PC-3 (cell line): ENCODE results near the gene GATA3. TPM values are rescaled to one million over a fixed set of nuclear protein-coding genes. Genes with fewer than 3 reads are reported as not detected.

Experiments used
- ATAC-seq: fragments of 200-7000 bp; cut with Tn5 transposase; 2 replicates; pipeline ENCODE4 v1.9.1; 2020; ENCODE audit warnings: mild to moderate bottlenecking, moderate library complexity
- BruUV-seq: library from RNA; stranded (reverse); fragments of 400-500 nt; replicated peaks from 2 replicates; lab custom pipeline; 2021; lab: Mats Ljungman, UMichigan
- CTCF ChIA-PET: fragments of 300-600 bp; sonication (Branson Sonifier 250); formaldehyde crosslinking; loops from one replicate; lab custom pipeline; 2022; ENCODE audit warnings: antibody characterized with exemption; lab: Charles Lee
- POLR2A ChIA-PET: fragments of 300-600 bp; sonication (Branson Sonifier 250); formaldehyde crosslinking; loops from one replicate; lab custom pipeline; 2022; ENCODE audit warnings: antibody characterized with exemption; ENCODE audit not compliant: unreplicated experiment; lab: Charles Lee
- DNase-seq: peaks from one replicate; pipeline ENCODE4 v3.0.0-alpha.2; 2015
- H2AFZ ChIP-seq: fragments of 300-600 bp; sonication (generic); 2 replicates; pipeline ENCODE4 v1.6.0; 2016; ENCODE audit warnings: antibody characterized with exemption, low read length
- H3F3A ChIP-seq: fragments of 300-600 bp; sonication (generic); one replicate; pipeline ENCODE4 v1.6.0; 2017; ENCODE audit warnings: antibody characterized with exemption, low read length, control low read depth, mild to moderate bottlenecking; ENCODE audit not compliant: unreplicated experiment
- H3K27ac ChIP-seq: fragments of 300-600 bp; sonication (generic); 2 replicates; pipeline ENCODE4 v1.5.1; 2016; ENCODE audit warnings: mild to moderate bottlenecking, low read length
- H3K27me3 ChIP-seq: fragments of 300-600 bp; sonication (generic); 2 replicates; pipeline ENCODE4 v1.6.1; 2016; ENCODE audit warnings: low read length, mixed read lengths
- H3K36me3 ChIP-seq: fragments of 300-600 bp; sonication (generic); 2 replicates; pipeline ENCODE4 v1.6.1; 2016; ENCODE audit warnings: low read depth, mixed run types, low read length, mixed read lengths
- H3K4me1 ChIP-seq: fragments of 300-600 bp; sonication (generic); 2 replicates; pipeline ENCODE4 v1.5.1; 2016; ENCODE audit warnings: low read length; ENCODE audit not compliant: insufficient read depth
- H3K4me2 ChIP-seq: fragments of 300-600 bp; sonication (generic); 2 replicates; pipeline ENCODE4 v1.6.0; 2016; ENCODE audit warnings: low read length
- H3K4me3 ChIP-seq: fragments of 300-600 bp; sonication (generic); 2 replicates; pipeline ENCODE4 v1.5.1; 2016; ENCODE audit warnings: mild to moderate bottlenecking, low read length, mixed read lengths
- H3K79me2 ChIP-seq: fragments of 300-600 bp; sonication (generic); 2 replicates; pipeline ENCODE4 v1.6.1; 2017; ENCODE audit warnings: low read length, mixed read lengths
- H3K9ac ChIP-seq: fragments of 300-600 bp; sonication (generic); 2 replicates; pipeline ENCODE4 v1.6.0; 2016; ENCODE audit warnings: mild to moderate bottlenecking, low read length
- H3K9me2 ChIP-seq: fragments of 300-600 bp; sonication (generic); replicated peaks from 2 replicates; pipeline ENCODE4 v1.6.1; 2016; ENCODE audit warnings: mixed run types, low read length, mixed read lengths
- H3K9me3 ChIP-seq: fragments of 300-600 bp; sonication (generic); 2 replicates; pipeline ENCODE4 v1.6.1; 2016; ENCODE audit warnings: low read length, mixed read lengths
- H4K20me1 ChIP-seq: fragments of 300-600 bp; sonication (generic); 2 replicates; pipeline ENCODE4 v1.6.1; 2016; ENCODE audit warnings: low read length, mixed read lengths
- CTCF ChIP-seq: fragments of 300-600 bp; sonication (generic); conservative IDR thresholded peaks from 2 replicates; pipeline ENCODE4 v1.5.1; 2017; ENCODE audit warnings: antibody characterized with exemption, low read depth, mild to moderate bottlenecking, low read length
- EZH2 ChIP-seq: fragments of 300-600 bp; sonication (generic); IDR thresholded peaks from one replicate; pipeline ENCODE4 v1.6.1; 2017; ENCODE audit warnings: antibody characterized with exemption, mild to moderate bottlenecking, low read length; ENCODE audit not compliant: unreplicated experiment
- EZH2phosphoT487 ChIP-seq: fragments of 300-600 bp; sonication (generic); IDR thresholded peaks from 2 replicates; pipeline ENCODE4 v1.6.1; 2018; ENCODE audit warnings: mild to moderate bottlenecking, antibody characterized with exemption, low read length, borderline replicate concordance
- intact Hi-C: fragments of 100-400 bp; cut with micrococcal nuclease; formaldehyde crosslinking; loops from 2 replicates; pipeline ENCODE4 v1.9.0; 2023
- total RNA-seq: library from RNA; depleted of rRNA; stranded (reverse); fragments of >200 nt; gene quantifications from 2 replicates; pipeline ENCODE4 v1.2.3, GENCODE V29; 2014

The GATA3 gene
- total RNA-seq, 1 experiment from 2014 or later = 2.6 TPM

GRCh38 chr10:8071666-8072065 lies 17.2 kb downstream of the GATA3 start:
- BruUV-seq = no TSS peak
- DNase-seq (no peak), ATAC-seq (no peak)
- TF ChIP-seq EZH2 (no peak), CTCF (no peak), EZH2phosphoT487 (no peak)
- no peak overlapping the region for H3K9ac ChIP-seq
- ChIA-PET POLR2A (no interaction called here), CTCF (interaction anchor here (0.5 kb wide), 1 partner anchor 83 kb away, joined by 9 read pairs; no protein-coding TSS in a partner anchor)
- no peak overlapping the region for H2AFZ ChIP-seq
- no peaks in the 10 kb centered on the region for H3K36me3 ChIP-seq
- H3K9me3 ChIP-seq = no peaks in the 10 kb centered on the region
- H3K79me2 ChIP-seq = no peaks in the 10 kb centered on the region
- no peak overlapping the region for H3K27ac ChIP-seq
- no peak overlapping the region for H3K4me2 ChIP-seq
- H3K4me1 ChIP-seq = no peaks in the 10 kb centered on the region
- no peak overlapping the region for H3K4me3 ChIP-seq
- H3K27me3 ChIP-seq = no peaks in the 10 kb centered on the region
- H3F3A ChIP-seq = no peaks in the 10 kb centered on the region
- H4K20me1 ChIP-seq = no peaks in the 10 kb centered on the region
- intact Hi-C loops = no loop called here
- no peaks in the 10 kb centered on the region for H3K9me2 ChIP-seq

GRCh38 chr10:8072211-8072610 lies 17.7 kb downstream of the GATA3 start:
- no peak for DNase-seq
- no peak overlapping the region for H3K4me2 ChIP-seq
- no peak for TF ChIP-seq CTCF
- TF ChIP-seq EZH2 = no peak
- no peak for TF ChIP-seq EZH2phosphoT487
- H3K27ac ChIP-seq = no peak overlapping the region
- no peak overlapping the region for H3K4me3 ChIP-seq
- no peaks in the 10 kb centered on the region for H3K27me3 ChIP-seq
- no TSS peak for BruUV-seq
- ATAC-seq = no peak
- ChIA-PET CTCF (no interaction called here), POLR2A (no interaction called here)
- no peaks in the 10 kb centered on the region for H4K20me1 ChIP-seq
- H3K4me1 ChIP-seq = no peaks in the 10 kb centered on the region
- H3K36me3 ChIP-seq = no peaks in the 10 kb centered on the region
- H2AFZ ChIP-seq = no peak overlapping the region
- H3K9me2 ChIP-seq = no peaks in the 10 kb centered on the region
- H3K79me2 ChIP-seq = no peaks in the 10 kb centered on the region
- H3K9me3 ChIP-seq = no peaks in the 10 kb centered on the region
- no peak overlapping the region for H3K9ac ChIP-seq
- H3F3A ChIP-seq = no peaks in the 10 kb centered on the region
- intact Hi-C loops = no loop called here

- Histone ChIP-seq H4K20me1 (no peaks in the 10 kb centered on the region), H3K9ac (no peak overlapping the region), H3F3A (no peaks in the 10 kb centered on the region), H3K27ac (no peak overlapping the region), H3K4me2 (no peak overlapping the region), H3K27me3 (no peaks in the 10 kb centered on the region), H3K36me3 (no peaks in the 10 kb centered on the region), H3K9me3 (no peaks in the 10 kb centered on the region), H3K4me3 (no peak overlapping the region), H3K79me2 (no peaks in the 10 kb centered on the region), H3K9me2 (no peaks in the 10 kb centered on the region), H2AFZ (no peak overlapping the region), H3K4me1 (no peaks in the 10 kb centered on the region)
- CTCF ChIA-PET = interaction anchor here (0.5 kb wide), 1 partner anchor 101 kb away, joined by 5 read pairs; no protein-coding TSS in a partner anchor
- DNase-seq (no peak), ATAC-seq (no peak)
- intact Hi-C loops = no loop called here
- no TSS peak for BruUV-seq
- no peak for TF ChIP-seq EZH2phosphoT487
- TF ChIP-seq EZH2 = no peak
- TF ChIP-seq CTCF = no peak
- POLR2A ChIA-PET = no interaction called here
These were observed 19.4 kb downstream of the GATA3 start for GRCh38 chr10:8073691-8074416.
